ENCODE measurements around the gene SNX2.
"Not testable (repeated sequence)": the region's sequence is repeated elsewhere in the genome, so short reads cannot be mapped to it uniquely, and the experiment has no call there.

SNX2 gene

DNA sequence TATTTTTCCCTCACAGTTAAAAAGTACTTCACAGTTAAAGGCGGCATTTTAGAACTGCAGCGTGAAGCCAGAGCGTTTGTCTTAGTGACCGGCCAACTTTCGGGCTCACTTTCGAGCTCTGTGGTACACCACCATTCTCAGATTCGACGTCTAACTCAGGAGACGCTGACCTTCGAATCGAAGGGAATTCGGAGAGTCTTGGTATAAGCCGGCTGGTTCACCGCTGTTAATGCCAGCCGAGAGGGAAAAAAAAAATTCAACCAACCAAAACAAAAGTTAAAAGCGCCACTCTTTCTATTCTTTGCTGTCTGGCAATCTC lies 70.0 kb downstream of the SNX2 start:
- no peak for FAIRE-seq

DNA sequence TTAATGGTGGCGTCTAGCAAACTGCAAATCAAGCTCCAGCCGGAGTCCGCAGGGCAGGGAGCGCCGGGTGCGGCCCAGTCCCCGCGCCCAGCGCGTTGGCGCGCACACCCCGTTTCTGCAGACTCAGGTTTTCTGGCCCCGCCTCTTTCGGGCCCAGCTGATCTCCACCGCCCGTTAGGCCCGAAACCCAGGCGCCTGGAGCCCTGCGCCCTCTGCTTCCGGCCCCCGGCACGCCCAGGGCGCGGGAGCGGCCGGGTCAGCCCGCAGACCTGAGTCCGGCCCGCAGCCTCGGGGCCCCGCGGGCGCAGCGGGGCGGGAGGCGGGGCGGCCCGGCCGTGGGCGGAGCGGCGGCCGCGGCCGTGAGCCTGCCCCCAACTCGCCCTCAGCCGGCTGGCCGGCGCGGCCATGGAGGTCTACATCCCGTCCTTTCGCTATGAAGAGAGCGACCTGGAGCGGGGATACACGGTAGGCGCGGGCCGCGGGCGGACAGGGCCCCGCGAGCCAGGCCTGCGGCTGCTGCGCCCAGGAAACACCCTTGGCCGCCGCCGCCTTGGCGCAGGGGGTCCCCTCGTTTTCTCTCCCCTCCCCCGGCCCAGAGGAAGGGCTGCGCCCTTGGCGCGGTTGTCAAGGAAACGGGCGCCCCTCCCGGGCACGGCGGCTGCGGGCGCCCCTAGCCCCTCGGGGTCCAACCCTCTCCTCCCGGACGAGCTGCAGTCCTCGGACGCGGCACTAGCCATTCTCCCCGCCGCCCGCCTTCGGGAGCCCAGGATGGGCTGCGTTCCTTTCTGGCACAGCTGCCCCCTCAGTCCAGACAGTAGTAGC lies 70.6 kb downstream of the SNX2 start, which contains the start of gene SNX24:
Gene SNX24 (plus strand): TSS at position 385 of the 822 bp plus-strand sequence. CDS start 21 bp downstream, at position 406.
- no peak for FAIRE-seq

DNA sequence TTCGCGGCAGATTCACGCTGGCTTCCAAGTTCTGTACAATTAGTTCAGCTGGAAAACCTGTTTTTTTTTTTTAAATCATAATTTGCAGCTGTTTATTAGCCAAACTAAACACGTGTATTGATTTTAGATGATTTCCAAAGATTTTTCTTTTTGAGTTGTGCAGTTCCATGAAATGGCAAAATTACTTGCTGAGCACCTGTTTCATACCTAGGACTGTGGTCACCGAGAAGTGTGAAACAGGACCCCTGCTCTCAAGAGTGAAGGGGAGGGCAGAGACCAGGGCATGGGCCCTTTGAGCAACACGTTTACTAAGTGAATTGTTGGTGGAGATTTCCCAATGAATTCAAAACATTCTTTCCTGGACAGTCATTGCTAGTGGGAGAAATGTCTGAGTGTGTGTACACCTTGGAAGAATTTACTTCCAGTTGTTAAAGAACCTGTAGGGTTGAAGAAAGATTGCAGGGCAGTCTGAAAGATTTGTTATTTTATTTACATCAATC lies 71.2 kb downstream of the SNX2 start:
- peak; percentile 15 for FAIRE-seq

GRCh38 chr5:122847687-122848081 lies 72.8 kb downstream of the SNX2 start:
- no peak for FAIRE-seq

DNA sequence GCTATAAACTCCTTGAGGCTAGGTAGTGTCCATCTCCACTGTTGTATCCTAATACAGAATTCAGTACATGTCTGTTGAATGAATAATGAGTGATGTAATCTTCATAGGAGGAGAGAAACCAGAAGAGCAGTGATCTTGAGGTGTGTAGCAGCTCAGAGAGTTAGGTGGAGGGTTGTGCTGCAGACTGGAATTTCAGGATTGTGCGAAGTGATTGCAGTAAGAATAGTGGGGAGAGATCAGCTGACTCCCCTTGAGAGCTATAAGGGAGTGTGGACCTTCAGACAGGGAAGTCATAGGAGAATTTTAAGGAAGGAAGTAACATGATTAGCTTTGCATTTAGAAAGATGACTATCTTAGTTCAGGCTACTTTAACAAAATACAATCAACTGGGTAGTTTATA lies 74.9 kb downstream of the SNX2 start:
- FAIRE-seq = no peak

GRCh38 chr5:122857538-122857937 lies 82.7 kb downstream of the SNX2 start:
- FAIRE-seq = not testable (repeated sequence)

DNA sequence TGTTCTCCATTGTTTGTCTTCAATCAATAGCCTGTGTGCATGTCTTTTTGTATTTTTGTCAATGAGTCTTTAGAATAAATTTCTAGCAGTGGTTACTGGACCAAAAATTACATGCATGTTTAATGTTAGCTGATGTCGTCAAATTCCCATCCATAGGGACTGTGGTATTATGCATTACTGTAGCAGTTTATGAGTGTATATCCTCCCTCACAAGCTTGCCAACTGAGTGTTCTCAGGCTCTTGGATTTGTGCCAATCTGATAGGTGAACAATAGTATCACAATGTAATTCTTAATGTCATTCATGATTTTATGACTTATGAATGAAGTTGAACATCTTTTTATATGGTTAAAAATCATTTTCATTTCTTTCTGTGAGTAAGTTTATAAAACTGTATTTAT lies 83.6 kb downstream of the SNX2 start:
- FAIRE-seq = no peak

DNA sequence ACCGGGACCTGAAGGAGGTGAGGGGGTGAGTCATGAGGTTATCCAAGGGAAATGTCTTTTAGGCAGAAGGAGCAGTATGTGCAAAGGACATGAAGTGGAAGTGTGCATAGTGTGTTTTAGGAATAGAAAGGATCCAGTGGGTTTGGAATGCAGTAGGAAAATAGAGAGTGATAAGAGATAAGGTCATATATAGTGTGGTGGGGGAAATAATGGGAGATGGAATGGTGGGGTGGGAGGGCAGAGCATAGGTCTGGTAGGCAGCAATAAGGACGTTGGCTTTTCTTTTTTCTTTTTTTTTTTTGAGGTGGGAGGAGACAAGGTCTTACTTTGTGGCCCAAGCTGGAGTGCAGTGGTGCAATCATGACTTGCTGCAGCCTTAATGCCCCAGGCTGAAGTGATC lies 88.4 kb downstream of the SNX2 start:
- no peak for FAIRE-seq

- no peak for FAIRE-seq
Observed at GRCh38 chr5:122863721-122864120, 88.8 kb downstream of the SNX2 start.

- no peak for FAIRE-seq
Observed at GRCh38 chr5:122864400-122864799, 89.5 kb downstream of the SNX2 start.

GRCh38 chr5:122864842-122865241 lies 90.0 kb downstream of the SNX2 start:
- FAIRE-seq = no peak

- no peak for FAIRE-seq
Observed at GRCh38 chr5:122870219-122870856, 95.5 kb downstream of the SNX2 start.

DNA sequence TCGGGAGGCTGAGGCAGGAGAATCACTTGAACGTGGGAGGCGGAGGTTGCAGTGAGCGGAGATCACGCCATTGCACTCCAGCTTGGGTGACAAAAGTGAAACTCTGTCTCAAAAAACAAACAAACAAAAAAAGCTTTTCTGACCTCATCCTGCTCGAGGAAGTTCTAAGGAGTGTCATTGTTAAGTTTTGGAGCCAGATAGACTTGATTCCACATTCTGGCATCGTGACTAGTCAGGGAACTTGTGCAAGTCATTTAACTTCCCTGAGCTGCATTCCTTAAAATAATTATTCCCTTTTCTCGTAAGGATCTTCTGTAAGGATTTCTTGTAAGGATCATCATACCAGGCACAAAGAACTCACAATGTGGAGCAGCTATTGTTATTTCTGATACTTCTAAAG lies 96.8 kb downstream of the SNX2 start:
- FAIRE-seq = no peak

GRCh38 chr5:122874179-122874875 lies 99.4 kb downstream of the SNX2 start:
- no peak for FAIRE-seq

DNA sequence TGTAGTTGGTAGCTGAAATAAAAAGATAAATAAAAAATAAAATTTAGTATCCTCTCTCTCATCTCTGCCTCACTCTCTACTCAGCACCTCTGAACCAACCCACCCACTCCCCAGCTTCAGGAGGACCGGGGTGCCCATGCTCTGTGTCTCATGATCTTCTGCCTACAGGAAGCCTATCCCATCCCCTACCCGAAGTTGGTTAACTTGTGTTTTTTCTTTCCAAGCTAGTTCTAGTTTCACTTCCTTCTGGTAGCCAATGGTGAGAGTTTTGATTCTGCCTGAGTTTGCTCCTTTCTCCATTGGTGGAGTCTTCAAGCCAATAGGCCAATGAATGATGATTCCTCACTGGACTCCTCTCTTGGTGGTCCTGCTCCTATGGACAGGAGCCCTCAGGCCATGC lies 102.6 kb downstream of the SNX2 start:
- FAIRE-seq = no peak

- peak; percentile 31 for FAIRE-seq
Observed at GRCh38 chr5:122879076-122879475, 104.2 kb downstream of the SNX2 start.

All from G401.6 (cell line).